Psoas muscle (tissue), 8 donors: ENCODE measurements around the gene TCAP. TPM values are rescaled to one million over a fixed set of nuclear protein-coding genes. Genes with fewer than 3 reads are reported as not detected.

Experiments
- ATAC-seq, 4 donors: fragments of 200-7000 bp; cut with Tn5 transposase; one replicate each; pipeline ENCODE4 v1.9.1; 2020; ENCODE audit warnings: moderate library complexity in 3 of 4, mild to moderate bottlenecking in 2 of 4
- DNase-seq, 2 donors: peaks; one replicate each; pipeline ENCODE4 v3.0.0-alpha.2; 2020
- H3K27ac ChIP-seq: fragments of 200-600 bp; one replicate; pipeline ENCODE4 v1.8.0; 2022
- H3K27me3 ChIP-seq, 3 donors: fragments of 200-600 bp in 1 of 3; one replicate each; pipeline versions ENCODE4 v1.6.1 to v1.8.0; 2013 to 2022; ENCODE audit warnings: low read length in 2 of 3, mild to moderate bottlenecking in 2 of 3, moderate library complexity in 1 of 3; ENCODE audit not compliant: insufficient read depth in 3 of 3
- H3K36me3 ChIP-seq, 2 donors: fragments of 200-600 bp in 1 of 2; one replicate each; pipeline versions ENCODE4 v1.6.1 to v1.8.0; 2013 to 2022; ENCODE audit warnings: low read depth in 1 of 2, mild to moderate bottlenecking in 1 of 2, moderate library complexity in 1 of 2; ENCODE audit not compliant: insufficient read depth in 1 of 2
- H3K4me1 ChIP-seq: fragments of 200-600 bp; one replicate; pipeline ENCODE4 v1.8.0; 2022
- H3K4me3 ChIP-seq: fragments of 200-600 bp; one replicate; pipeline ENCODE4 v1.8.0; 2022; ENCODE audit warnings: mild to moderate bottlenecking
- H3K9me3 ChIP-seq: fragments of 200-600 bp; one replicate; pipeline ENCODE4 v1.8.0; 2022
- CTCF ChIP-seq: fragments of 200-600 bp; IDR thresholded peaks from one replicate; pipeline ENCODE4 v1.8.0; 2022; ENCODE audit warnings: antibody characterized with exemption
- WGBS, 3 donors: extraction: QIAGEN DNeasy Blood & Tissue Kit; methylation state at CpG; one replicate each; pipeline versions ENCODE4 v1.1.6 to v1.1.7; 2013; 5-methylcytosine and 5-hydroxymethylcytosine counted together
- intact Hi-C, 2 donors: fragments of 100-400 bp; cut with DNase I; formaldehyde crosslinking; loops; one replicate each; pipeline versions ENCODE4 v1.11.0 to v1.14.2; 2022
- polyA plus RNA-seq, 3 donors: library from polyadenylated mRNA; stranded (reverse); fragments of 200-250 nt; gene quantifications; one replicate each; pipeline ENCODE4 v1.2.3, GENCODE V29; 2013
- total RNA-seq, 4 donors: library from RNA; stranded (reverse); fragmentation: NEBNext Ultra II Directional in 2 of 4; extraction: Animal tissue kit (Norgen Biotek cat#: 25700) in 2 of 4; gene quantifications; one replicate each; pipeline versions ENCODE4 v1.2.1 to v1.2.4, GENCODE V29; 2021 to 2023
- donor health status: healthy with polysubstance abuse.
- donor health status: DM: no; HTN: no; CAD: no; lungs with moderate emphysema.
- donor health status: Bipolar disorder and iron deficiency.
- donor health status: healthy.
- donor health status: DM: yes; HTN: yes; CAD: no.
- donor health status: DM: no; HTN: no; CAD: no.
- donor health status: DM: no; HTN: no; CAD: no.
- donor health status: DM: yes; HTN: yes; CAD: no.

The TCAP gene
- total and polyA plus RNA-seq, 7 donors = 2,116 to 7,047 (median 3,462) TPM

- 18 to 22% (median 20%) methylated on average over 11 of the region's 11 CpGs for WGBS, 3 donors
- H3K4me1 ChIP-seq = peaks cover 56% of the 10 kb centered on the region
- intact Hi-C loops = no loop called here
- H3K4me3 ChIP-seq = peak overlapping the region; percentile 79
- peak; percentile 62 to 64 (median 62) for ATAC-seq
- no peaks in the 10 kb centered on the region for H3K27me3 ChIP-seq
- H3K36me3 ChIP-seq = no peaks in the 10 kb centered on the region
- peak; percentile 73 to 94 for DNase-seq
- no peaks in the 10 kb centered on the region for H3K9me3 ChIP-seq
- TF ChIP-seq CTCF = no peak
- H3K27ac ChIP-seq = peak overlapping the region; percentile 96
Observed at GRCh38 chr17:39666601-39667261, 1.6 kb downstream of the TCAP start.

GRCh38 chr17:39667262-39667944 is 2.3 kb downstream of the TCAP start:
- no peak for TF ChIP-seq CTCF
- DNase-seq (peak in 1 of 2 donors; percentile 88), ATAC-seq (peak in 3 of 4 donors; percentile 9 to 26 (median 18))
- intact Hi-C loops = no loop called here
- peak overlapping the region; percentile 79 for H3K4me3 ChIP-seq
- H3K27me3 ChIP-seq = no peaks in the 10 kb centered on the region
- peaks cover 50% of the 10 kb centered on the region for H3K4me1 ChIP-seq
- WGBS, 3 donors = 1 to 3% (median 3%) methylated on average over 43 to 49 of the region's 49 CpGs
- peak overlapping the region; percentile 96 for H3K27ac ChIP-seq
- H3K9me3 ChIP-seq = no peaks in the 10 kb centered on the region
- no peaks in the 10 kb centered on the region for H3K36me3 ChIP-seq

GRCh38 chr17:39667945-39668924 is 3.1 kb downstream of the TCAP start, which contains the start of gene PNMT:
Gene PNMT, plus strand, starts transcription at chr17:39668453. Its CDS starts 23 bp downstream, at chr17:39668476.
- peak; percentile 82 to 90 for DNase-seq
- peak; percentile 12 to 20 (median 14) for ATAC-seq
- peak within 1 kb of the TSS; percentile 96 for H3K27ac ChIP-seq
- no peaks in the 10 kb centered on the region for H3K9me3 ChIP-seq
- peaks cover 42% of the 10 kb centered on the region for H3K4me1 ChIP-seq
- H3K36me3 ChIP-seq = no peaks in the 10 kb centered on the region
- no peaks in the 10 kb centered on the region for H3K27me3 ChIP-seq
- WGBS, 3 donors = 3 to 5% (median 4%) methylated on average over 45 to 85 of the region's 85 CpGs
- H3K4me3 ChIP-seq = peak within 1 kb of the TSS; percentile 79
- TF ChIP-seq CTCF = peak; percentile 63
- intact Hi-C loops = no loop called here

- Histone ChIP-seq H3K4me1 (peaks cover 33% of the 10 kb centered on the region), H3K27ac (peak overlapping the region; percentile 96), H3K27me3 (no peaks in the 10 kb centered on the region), H3K36me3 (no peaks in the 10 kb centered on the region), H3K9me3 (no peaks in the 10 kb centered on the region), H3K4me3 (no peak overlapping the region)
- no peak for TF ChIP-seq CTCF
- no peak for ATAC-seq
- intact Hi-C loops = loop anchor here (2.0 to 5.0 kb wide), 4 partner anchors 33 to 62 kb away; partner anchors contain the start of genes MIEN1 (in 1 of the 2) and STARD3 (in 1 of the 2)
- 70 to 84% (median 70%) methylated on average over 23 of the region's 23 CpGs for WGBS, 3 donors
- DNase-seq = peak in 1 of 2 donors; percentile 56
Observed at GRCh38 chr17:39669897-39670735, 5.0 kb downstream of the TCAP start.
